ENCODE data around the gene GSTM2.

The GSTM2 gene

DNA sequence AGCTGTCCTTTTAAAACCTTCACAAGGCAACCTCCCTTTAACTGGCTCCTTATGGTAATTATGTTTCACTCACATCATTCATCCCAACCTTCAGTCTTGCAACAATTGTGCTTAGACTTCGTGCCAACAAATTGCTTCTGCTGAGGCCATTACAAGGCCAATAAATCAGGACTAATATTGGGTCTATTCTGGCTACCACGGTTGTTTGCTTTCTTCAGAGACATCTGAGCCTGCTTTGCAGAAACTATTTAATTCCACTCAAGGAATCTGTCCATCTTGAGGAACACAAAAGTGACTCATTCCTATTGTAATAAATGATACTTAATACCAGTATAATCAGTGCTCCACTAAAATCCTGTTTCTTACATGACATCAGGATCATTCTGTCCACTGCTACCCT lies 14.6 kb upstream of the GSTM2 start:
- DNase-seq (ENCODE audit: low read depth): no peak
- H3K4me3 ChIP-seq (ENCODE audit: low read length): no peak overlapping the region
- TF ChIP-seq, protein P1, sequence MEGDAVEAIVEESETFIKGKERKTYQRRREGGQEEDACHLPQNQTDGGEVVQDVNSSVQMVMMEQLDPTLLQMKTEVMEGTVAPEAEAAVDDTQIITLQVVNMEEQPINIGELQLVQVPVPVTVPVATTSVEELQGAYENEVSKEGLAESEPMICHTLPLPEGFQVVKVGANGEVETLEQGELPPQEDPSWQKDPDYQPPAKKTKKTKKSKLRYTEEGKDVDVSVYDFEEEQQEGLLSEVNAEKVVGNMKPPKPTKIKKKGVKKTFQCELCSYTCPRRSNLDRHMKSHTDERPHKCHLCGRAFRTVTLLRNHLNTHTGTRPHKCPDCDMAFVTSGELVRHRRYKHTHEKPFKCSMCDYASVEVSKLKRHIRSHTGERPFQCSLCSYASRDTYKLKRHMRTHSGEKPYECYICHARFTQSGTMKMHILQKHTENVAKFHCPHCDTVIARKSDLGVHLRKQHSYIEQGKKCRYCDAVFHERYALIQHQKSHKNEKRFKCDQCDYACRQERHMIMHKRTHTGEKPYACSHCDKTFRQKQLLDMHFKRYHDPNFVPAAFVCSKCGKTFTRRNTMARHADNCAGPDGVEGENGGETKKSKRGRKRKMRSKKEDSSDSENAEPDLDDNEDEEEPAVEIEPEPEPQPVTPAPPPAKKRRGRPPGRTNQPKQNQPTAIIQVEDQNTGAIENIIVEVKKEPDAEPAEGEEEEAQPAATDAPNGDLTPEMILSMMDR (IDR thresholded peaks at IDR 0.05; ENCODE audit: insufficient read depth, low read depth, low read length, missing control alignments): no peak

- TF ChIP-seq, protein P1 (IDR thresholded peaks at IDR 0.05; ENCODE audit: insufficient read depth, low read depth, low read length, missing control alignments): no peak
These were observed 13.3 kb upstream of the GSTM2 start for GRCh38 chr1:109654519-109654918.

GRCh38 chr1:109655615-109656519 lies 12.0 kb upstream of the GSTM2 start, which contains the start of gene GSTM4:
TSS of gene GSTM4 (plus strand) at chr1:109656099. CDS start at chr1:109656390, 291 bp downstream.
- DNase-seq (ENCODE audit: low read depth): peak; percentile 53
- TF ChIP-seq, protein P1 (IDR thresholded peaks at IDR 0.05; ENCODE audit: insufficient read depth, low read depth, low read length, missing control alignments): no peak

More at GRCh38 chr1:109654519-109654918, 13.3 kb upstream of the GSTM2 start:
- no peak overlapping the region for H3K4me3 ChIP-seq (ENCODE audit: low read length)
- DNase-seq (ENCODE audit: low read depth): no peak

GRCh38 chr1:109657395-109657794 lies 10.5 kb upstream of the GSTM2 start:
- TF ChIP-seq, protein P1 (IDR thresholded peaks at IDR 0.05; ENCODE audit: insufficient read depth, low read depth, low read length, missing control alignments): no peak
- DNase-seq (ENCODE audit: low read depth): no peak
- no peak overlapping the region for H3K4me3 ChIP-seq (ENCODE audit: low read length)

More at GRCh38 chr1:109655615-109656519, 12.0 kb upstream of the GSTM2 start, which contains the start of gene GSTM4:
- peak within 1 kb of the TSS; percentile 72 for H3K4me3 ChIP-seq (ENCODE audit: low read length)

- TF ChIP-seq, protein P1 (IDR thresholded peaks at IDR 0.05; ENCODE audit: insufficient read depth, low read depth, low read length, missing control alignments): no peak
- no peak overlapping the region for H3K4me3 ChIP-seq (ENCODE audit: low read length)
- no peak for DNase-seq (ENCODE audit: low read depth)
These were observed 9.9 kb upstream of the GSTM2 start for GRCh38 chr1:109657970-109658369.

DNA sequence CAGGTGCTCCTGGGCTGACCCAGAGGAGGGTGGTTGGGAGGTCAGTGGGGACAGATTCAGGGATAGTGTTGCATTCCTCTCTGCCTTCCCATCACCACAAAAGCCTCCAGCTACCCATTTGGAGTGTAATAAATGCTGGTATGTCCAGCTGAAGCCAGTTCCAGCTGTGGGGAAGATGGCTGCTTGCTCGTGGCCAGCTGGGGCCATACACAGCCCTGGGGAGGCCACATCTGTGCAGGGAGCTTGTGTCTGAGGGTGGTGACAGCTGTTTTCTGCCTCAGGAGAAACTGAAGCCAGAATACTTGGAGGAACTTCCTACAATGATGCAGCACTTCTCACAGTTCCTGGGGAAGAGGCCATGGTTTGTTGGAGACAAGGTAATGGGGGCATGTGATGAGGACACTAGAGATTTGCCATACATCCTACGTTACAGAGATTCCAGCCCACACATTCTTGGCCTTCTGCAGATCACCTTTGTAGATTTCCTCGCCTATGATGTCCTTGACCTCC lies 9.3 kb upstream of the GSTM2 start:
- DNase-seq (ENCODE audit: low read depth): no peak
- H3K4me3 ChIP-seq (ENCODE audit: low read length): no peak overlapping the region
- TF ChIP-seq, protein P1 (IDR thresholded peaks at IDR 0.05; ENCODE audit: insufficient read depth, low read depth, low read length, missing control alignments): no peak
